Measurements from ENCODE around the gene CDC42SE2. TPM values are rescaled to one million over a fixed set of nuclear protein-coding genes. Genes with fewer than 3 reads are reported as not detected.

CDC42SE2 gene
- polyA plus RNA-seq, 1 donor from 2014 or later: 48.2 TPM

DNA sequence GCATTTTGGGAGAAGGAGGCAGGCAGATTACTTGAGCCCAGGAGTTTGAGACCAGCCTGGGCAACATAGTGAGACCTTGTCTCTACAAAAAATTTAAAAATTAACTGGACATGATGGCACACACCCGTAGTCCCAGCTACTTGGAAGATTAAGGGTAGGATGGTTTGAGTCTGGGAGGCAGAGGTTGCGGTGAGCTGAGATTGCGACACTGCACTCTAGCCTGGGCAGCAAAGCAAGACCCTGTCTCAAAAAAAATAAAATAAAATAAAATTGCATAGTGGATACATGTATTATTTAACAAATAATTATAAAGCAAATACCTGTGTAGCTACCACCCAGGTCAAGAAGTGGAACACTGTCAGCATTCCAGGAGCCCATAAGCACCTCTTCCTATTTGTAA is 90.1 kb downstream of the CDC42SE2 start:
- H3F3A ChIP-seq (ENCODE audit: insufficient read depth, low read length, poor library complexity, severe bottlenecking): no peaks in the 10 kb centered on the region
- H4K20me1 ChIP-seq (ENCODE audit: insufficient read depth): no peaks in the 10 kb centered on the region
- H3K9me3 ChIP-seq (ENCODE audit: low read length): no peaks in the 10 kb centered on the region
- H3K36me3 ChIP-seq (ENCODE audit: insufficient read depth, low read length): no peaks in the 10 kb centered on the region
- no peak overlapping the region for H3K9ac ChIP-seq (ENCODE audit: low read length)
- no peaks in the 10 kb centered on the region for H3K27me3 ChIP-seq (ENCODE audit: insufficient read depth, low read depth, low read length)
- no peak overlapping the region for H3K4me3 ChIP-seq (ENCODE audit: low read length)
- H2AFZ ChIP-seq (ENCODE audit: low read depth, low read length): no peak overlapping the region
- H3K79me2 ChIP-seq (replicated peaks; ENCODE audit: insufficient read depth, low read length): peaks cover 6% of the 10 kb centered on the region
- H3K4me2 ChIP-seq (ENCODE audit: low read length): no peak overlapping the region
- H3K9me2 ChIP-seq (ENCODE audit: insufficient read depth, low read length): no peaks in the 10 kb centered on the region
- no peak for TF ChIP-seq CTCF (IDR thresholded peaks at IDR 0.05; ENCODE audit: poor library complexity, severe bottlenecking)
- TF ChIP-seq EZH2 (IDR thresholded peaks at IDR 0.05; ENCODE audit: borderline replicate concordance, insufficient read depth, low read length, poor library complexity, severe bottlenecking): no peak
- TF ChIP-seq REST (IDR thresholded peaks at IDR 0.05; ENCODE audit: borderline replicate concordance): no peak
- no peak for TF ChIP-seq POLR2AphosphoS5 (IDR thresholded peaks at IDR 0.05)
- TF ChIP-seq MXI1 (conservative IDR thresholded peaks at IDR 0.05; ENCODE audit: poor library complexity, severe bottlenecking): no peak
- TF ChIP-seq RAD21 (conservative IDR thresholded peaks at IDR 0.05): no peak
- TF ChIP-seq TAF1 (IDR thresholded peaks at IDR 0.05; ENCODE audit: low read depth): no peak
- no peak for TF ChIP-seq EP300 (conservative IDR thresholded peaks at IDR 0.05; ENCODE audit: poor library complexity, severe bottlenecking)
- no peak for TF ChIP-seq SMC3 (conservative IDR thresholded peaks at IDR 0.05; ENCODE audit: poor library complexity)
- no peak overlapping the region for H3K27ac ChIP-seq (ENCODE audit: low read length)

DNA sequence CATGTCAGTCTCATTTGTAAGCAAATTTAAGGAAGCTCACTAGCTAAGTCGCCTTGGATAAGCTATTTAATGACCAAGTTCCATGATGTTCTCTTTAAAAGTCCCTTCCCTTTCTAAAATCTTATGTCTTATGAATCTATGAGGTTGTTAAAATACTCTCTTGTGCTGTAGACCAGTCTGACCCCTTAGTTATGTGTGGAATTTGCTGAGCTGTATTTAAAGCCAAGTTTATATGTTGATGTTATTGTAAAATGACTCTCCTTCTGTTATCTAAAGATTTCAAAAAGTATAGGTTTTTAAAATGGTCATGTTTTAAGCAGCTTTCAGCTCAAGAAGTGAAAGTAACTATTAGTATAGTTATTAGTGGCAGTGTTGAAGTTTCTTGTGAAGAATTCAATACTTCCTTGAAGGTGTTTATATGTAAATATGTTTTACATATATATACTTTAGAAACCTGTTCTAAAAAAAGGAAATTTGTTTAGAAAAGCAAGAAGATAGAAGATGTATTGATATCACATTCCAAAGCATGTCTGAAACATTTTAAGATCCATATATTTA is 92.2 kb downstream of the CDC42SE2 start:
- Histone ChIP-seq H4K20me1 (ENCODE audit: insufficient read depth) (no peaks in the 10 kb centered on the region), H3K4me3 (ENCODE audit: low read length) (no peak overlapping the region), H3K27ac (ENCODE audit: low read length) (no peak overlapping the region), H3K4me2 (ENCODE audit: low read length) (no peak overlapping the region), H3K9ac (ENCODE audit: low read length) (no peak overlapping the region), H3K27me3 (ENCODE audit: insufficient read depth, low read depth, low read length) (no peaks in the 10 kb centered on the region), H3F3A (ENCODE audit: insufficient read depth, low read length, poor library complexity, severe bottlenecking) (no peaks in the 10 kb centered on the region), H3K9me3 (ENCODE audit: low read length) (no peaks in the 10 kb centered on the region), H3K9me2 (ENCODE audit: insufficient read depth, low read length) (no peaks in the 10 kb centered on the region), H3K36me3 (ENCODE audit: insufficient read depth, low read length) (no peaks in the 10 kb centered on the region), H2AFZ (ENCODE audit: low read depth, low read length) (no peak overlapping the region), H3K79me2 (replicated peaks; ENCODE audit: insufficient read depth, low read length) (peaks cover 6% of the 10 kb centered on the region)
- TF ChIP-seq EP300 (conservative IDR thresholded peaks at IDR 0.05; ENCODE audit: poor library complexity, severe bottlenecking) (no peak), CTCF (IDR thresholded peaks at IDR 0.05; ENCODE audit: poor library complexity, severe bottlenecking) (no peak), POLR2AphosphoS5 (IDR thresholded peaks at IDR 0.05) (no peak), EZH2 (IDR thresholded peaks at IDR 0.05; ENCODE audit: borderline replicate concordance, insufficient read depth, low read length, poor library complexity, severe bottlenecking) (no peak), SMC3 (conservative IDR thresholded peaks at IDR 0.05; ENCODE audit: poor library complexity) (no peak), REST (IDR thresholded peaks at IDR 0.05; ENCODE audit: borderline replicate concordance) (no peak), MXI1 (conservative IDR thresholded peaks at IDR 0.05; ENCODE audit: poor library complexity, severe bottlenecking) (no peak), TAF1 (IDR thresholded peaks at IDR 0.05; ENCODE audit: low read depth) (no peak), RAD21 (conservative IDR thresholded peaks at IDR 0.05) (no peak)

Data from neural cell (in vitro differentiated cells).